ENCODE data around the gene SLC16A12. TPM values are rescaled to one million over a fixed set of nuclear protein-coding genes. Genes with fewer than 3 reads are reported as not detected.

Gene SLC16A12
- total RNA-seq, 4 donors from 2014 or later: 0.97 to 3.1 (median 1.4) TPM

DNA sequence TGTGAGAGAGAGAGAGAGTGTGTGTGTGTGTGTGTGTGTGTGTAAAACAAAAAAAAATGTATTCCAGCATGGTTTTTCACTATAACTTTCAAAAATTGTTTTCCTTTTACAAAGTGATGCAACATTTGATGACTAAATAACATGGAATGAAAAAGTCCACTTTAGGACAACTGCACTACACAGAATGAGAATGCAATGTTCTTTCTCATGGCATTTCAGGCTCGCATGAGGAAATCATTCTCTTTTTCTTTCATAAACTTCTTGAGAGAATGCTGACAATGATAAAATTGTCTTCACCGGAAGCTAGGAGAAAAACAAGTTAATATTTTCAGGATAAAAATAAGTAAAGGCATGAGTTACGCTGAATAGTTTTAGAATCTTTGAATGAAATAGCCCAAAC is 53.7 kb downstream of the SLC16A12 start:
- TF ChIP-seq, protein P1, sequence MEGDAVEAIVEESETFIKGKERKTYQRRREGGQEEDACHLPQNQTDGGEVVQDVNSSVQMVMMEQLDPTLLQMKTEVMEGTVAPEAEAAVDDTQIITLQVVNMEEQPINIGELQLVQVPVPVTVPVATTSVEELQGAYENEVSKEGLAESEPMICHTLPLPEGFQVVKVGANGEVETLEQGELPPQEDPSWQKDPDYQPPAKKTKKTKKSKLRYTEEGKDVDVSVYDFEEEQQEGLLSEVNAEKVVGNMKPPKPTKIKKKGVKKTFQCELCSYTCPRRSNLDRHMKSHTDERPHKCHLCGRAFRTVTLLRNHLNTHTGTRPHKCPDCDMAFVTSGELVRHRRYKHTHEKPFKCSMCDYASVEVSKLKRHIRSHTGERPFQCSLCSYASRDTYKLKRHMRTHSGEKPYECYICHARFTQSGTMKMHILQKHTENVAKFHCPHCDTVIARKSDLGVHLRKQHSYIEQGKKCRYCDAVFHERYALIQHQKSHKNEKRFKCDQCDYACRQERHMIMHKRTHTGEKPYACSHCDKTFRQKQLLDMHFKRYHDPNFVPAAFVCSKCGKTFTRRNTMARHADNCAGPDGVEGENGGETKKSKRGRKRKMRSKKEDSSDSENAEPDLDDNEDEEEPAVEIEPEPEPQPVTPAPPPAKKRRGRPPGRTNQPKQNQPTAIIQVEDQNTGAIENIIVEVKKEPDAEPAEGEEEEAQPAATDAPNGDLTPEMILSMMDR (IDR thresholded peaks at IDR 0.05 in 4 of 5, conservative IDR thresholded peaks at IDR 0.05 in 1 of 5): no peak
- no peak for TF ChIP-seq POLR2A (IDR thresholded peaks at IDR 0.05)
- Histone ChIP-seq H3K9me3 (no peaks in the 10 kb centered on the region), H3K4me1 (peaks cover 21 to 31% of the 10 kb centered on the region in 2 donors), H3K36me3 (no peaks in the 10 kb centered on the region), H3K4me3 (no peak overlapping the region), H3K27me3 (no peaks in the 10 kb centered on the region), H3K27ac (peak overlapping the region; percentile 49 to 71 (median 64))
- intact Hi-C loops (cut with DNase I; ENCODE audit: low total_unique reads) (loop anchor here (5.0 kb wide), 1 partner anchor 36 kb away; no protein-coding TSS in a partner anchor), in situ Hi-C loops (cut with MboI; ENCODE audit: low sequenced_read_pairs in 4 of 4) (no loop called here)
- ATAC-seq (peak; percentile 80 to 81), DNase-seq (no peak)

DNA sequence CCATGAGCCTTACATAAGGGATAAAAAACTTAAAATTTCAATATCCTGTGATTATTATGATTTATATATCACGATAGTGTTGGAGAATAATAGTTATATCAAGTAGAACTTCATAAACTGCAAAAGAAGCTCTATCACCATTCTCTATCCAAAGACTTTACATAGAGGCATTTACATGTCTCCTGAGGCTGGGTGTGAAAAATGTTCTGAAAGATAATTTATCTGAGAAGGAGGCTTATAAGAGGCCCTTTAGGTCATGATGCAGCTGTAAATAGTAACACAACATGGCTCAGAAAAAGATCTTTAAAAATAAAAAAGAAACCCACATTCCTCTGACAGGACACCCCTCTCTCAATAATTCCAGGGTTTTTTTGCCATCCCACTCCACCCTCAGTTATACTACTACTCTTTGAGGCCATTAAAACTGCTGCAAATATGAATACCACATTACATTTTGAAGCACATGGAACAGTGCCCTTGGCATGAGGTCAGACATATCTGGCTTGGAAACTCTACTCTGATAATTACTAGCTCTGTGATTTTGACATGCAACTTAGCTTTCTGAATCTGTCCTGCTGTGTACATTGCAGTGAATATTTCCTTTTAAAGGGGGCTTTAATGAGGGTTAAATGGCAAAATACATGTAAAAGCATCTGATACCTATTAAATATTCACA is 55.5 kb downstream of the SLC16A12 start:
- in situ Hi-C loops (cut with MboI; ENCODE audit: low sequenced_read_pairs in 4 of 4): no loop called here
- Histone ChIP-seq H3K4me1 (peaks cover 36 to 46% of the 10 kb centered on the region in 2 donors), H3K27ac (peak overlapping the region; percentile 45 to 63 (median 56)), H3K4me3 (no peak overlapping the region), H3K9me3 (no peaks in the 10 kb centered on the region), H3K36me3 (no peaks in the 10 kb centered on the region), H3K27me3 (no peaks in the 10 kb centered on the region)
- peak in 1 of 2 donors; percentile 31 for DNase-seq
- no peak for TF ChIP-seq POLR2A (IDR thresholded peaks at IDR 0.05)
- TF ChIP-seq, protein P1 (IDR thresholded peaks at IDR 0.05 in 4 of 5, conservative IDR thresholded peaks at IDR 0.05 in 1 of 5): no peak
- intact Hi-C loops (cut with DNase I; ENCODE audit: low total_unique reads): loop anchor here (5.0 kb wide), 2 partner anchors 37 to 53 kb away; no protein-coding TSS in a partner anchor
- ATAC-seq: peak; percentile 34 to 40

DNA sequence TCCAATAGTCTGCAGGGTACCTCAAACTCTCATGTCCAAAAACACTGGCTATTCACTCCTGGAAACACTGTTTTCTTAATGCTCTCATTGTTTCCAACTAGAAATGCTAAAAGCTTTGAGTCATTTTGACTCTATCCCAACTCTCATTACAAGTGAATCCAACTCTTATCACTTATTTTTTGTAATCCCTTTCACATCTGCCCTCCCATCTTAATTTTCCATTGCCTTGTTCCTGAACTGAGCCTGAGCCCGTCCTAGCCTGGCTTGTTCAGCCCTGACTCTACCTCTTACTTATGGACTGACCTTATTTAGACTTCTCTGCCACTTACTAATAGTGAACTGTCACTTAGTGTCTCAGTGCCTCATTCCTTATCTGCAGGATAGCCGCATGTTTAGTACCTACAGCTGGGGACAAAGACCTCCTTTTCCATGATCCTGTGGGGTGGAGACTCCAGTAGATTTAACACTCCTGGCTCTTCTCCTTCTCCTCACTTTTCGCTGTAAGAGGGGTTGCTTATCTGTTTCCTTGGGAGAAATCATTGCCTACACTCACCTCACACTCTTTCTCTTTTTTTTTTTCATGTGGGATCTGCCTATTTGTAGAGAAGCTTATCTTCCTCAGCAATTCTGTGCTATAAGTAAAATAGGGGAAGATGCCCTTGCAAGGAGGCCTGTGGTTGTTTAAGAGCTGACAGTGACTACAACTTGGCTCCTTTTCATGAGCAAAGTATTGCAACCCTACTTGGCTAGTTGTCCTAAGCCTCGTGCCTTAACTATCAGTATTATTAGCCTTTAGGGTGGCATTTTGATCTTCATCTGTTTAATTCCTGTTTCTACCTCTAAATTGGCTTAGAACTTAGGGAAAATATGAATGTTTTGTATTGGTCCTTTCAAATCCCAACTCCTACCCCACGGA is 56.4 kb downstream of the SLC16A12 start:
- DNase-seq: peak; percentile 14 to 21
- peak overlapping the region; percentile 45 to 63 (median 56) for H3K27ac ChIP-seq
- in situ Hi-C loops (cut with MboI; ENCODE audit: low sequenced_read_pairs in 4 of 4) (no loop called here), intact Hi-C loops (cut with DNase I; ENCODE audit: low total_unique reads) (loop anchor here (5.0 kb wide), 1 partner anchor 52 kb away; no protein-coding TSS in a partner anchor)
- peak; percentile 63 to 73 for ATAC-seq
- H3K27me3 ChIP-seq: no peaks in the 10 kb centered on the region
- H3K4me3 ChIP-seq: no peak overlapping the region
- no peaks in the 10 kb centered on the region for H3K36me3 ChIP-seq
- H3K4me1 ChIP-seq: peaks cover 41 to 51% of the 10 kb centered on the region in 2 donors
- TF ChIP-seq, protein P1 (IDR thresholded peaks at IDR 0.05 in 4 of 5, conservative IDR thresholded peaks at IDR 0.05 in 1 of 5): no peak
- no peaks in the 10 kb centered on the region for H3K9me3 ChIP-seq

DNA sequence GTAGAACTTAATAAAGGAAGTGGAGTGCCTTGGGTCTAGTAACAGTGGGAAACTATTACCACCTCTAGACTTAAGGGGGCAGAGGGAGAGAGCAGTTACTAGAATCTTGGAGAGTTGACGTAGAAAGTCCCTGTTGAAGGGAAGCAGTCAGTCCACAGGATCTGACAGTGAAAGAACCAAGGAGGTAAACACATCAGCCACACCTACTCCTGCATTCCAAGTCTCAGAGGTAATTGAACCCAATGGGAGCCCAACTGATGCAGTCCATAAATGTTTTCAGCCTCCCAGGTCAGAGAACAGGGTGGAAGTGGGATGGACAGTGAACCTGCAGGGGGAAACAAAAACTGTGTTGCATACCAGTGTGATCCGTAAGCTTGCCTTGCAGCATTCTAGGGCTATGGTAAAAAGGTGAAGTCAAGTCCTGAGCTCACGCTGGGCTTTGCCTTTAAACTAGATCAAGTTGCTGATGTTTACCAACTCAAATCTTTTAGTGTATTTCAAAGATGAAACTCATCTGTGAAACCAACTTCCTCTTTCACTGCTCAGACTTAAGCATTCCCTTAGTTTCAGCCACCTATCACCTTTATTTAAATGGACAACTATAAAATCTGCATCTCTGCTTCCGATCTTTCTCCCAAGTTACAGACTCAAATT is 57.2 kb downstream of the SLC16A12 start:
- intact Hi-C loops (cut with DNase I; ENCODE audit: low total_unique reads) (loop anchor here (5.0 kb wide), 1 partner anchor 51 kb away; no protein-coding TSS in a partner anchor), in situ Hi-C loops (cut with MboI; ENCODE audit: low sequenced_read_pairs in 4 of 4) (no loop called here)
- Histone ChIP-seq H3K4me3 (no peak overlapping the region), H3K4me1 (peaks cover 41 to 51% of the 10 kb centered on the region in 2 donors), H3K36me3 (no peaks in the 10 kb centered on the region), H3K27ac (peak overlapping the region; percentile 45 to 63 (median 56)), H3K27me3 (no peaks in the 10 kb centered on the region), H3K9me3 (no peaks in the 10 kb centered on the region)
- DNase-seq: no peak
- ATAC-seq: no peak
- TF ChIP-seq, protein P1 (IDR thresholded peaks at IDR 0.05 in 4 of 5, conservative IDR thresholded peaks at IDR 0.05 in 1 of 5): no peak
- TF ChIP-seq POLR2A (IDR thresholded peaks at IDR 0.05): no peak
